Testis (tissue), 2 donors: Measurements from ENCODE around the gene CLEC16A.

Source experiments
- POLR2A ChIP-seq: fragments of 450-650 bp; IDR thresholded peaks from one replicate; pipeline ENCODE4 v1.6.1; 2017; ENCODE audit warnings: antibody characterized with exemption, mild to moderate bottlenecking, moderate library complexity
- TF ChIP-seq, protein P1 (sequence below), 3 experiments: fragments of 450-650 bp in 2 of 3; fragments of 200-600 bp in 1 of 3; sonication (generic) in 1 of 3; IDR thresholded peaks; one replicate each; pipeline ENCODE4 v1.5.1; 2016 to 2019; ENCODE audit warnings: antibody characterized with exemption in 3 of 3, mild to moderate bottlenecking in 2 of 3, moderate library complexity in 1 of 3

DNA sequence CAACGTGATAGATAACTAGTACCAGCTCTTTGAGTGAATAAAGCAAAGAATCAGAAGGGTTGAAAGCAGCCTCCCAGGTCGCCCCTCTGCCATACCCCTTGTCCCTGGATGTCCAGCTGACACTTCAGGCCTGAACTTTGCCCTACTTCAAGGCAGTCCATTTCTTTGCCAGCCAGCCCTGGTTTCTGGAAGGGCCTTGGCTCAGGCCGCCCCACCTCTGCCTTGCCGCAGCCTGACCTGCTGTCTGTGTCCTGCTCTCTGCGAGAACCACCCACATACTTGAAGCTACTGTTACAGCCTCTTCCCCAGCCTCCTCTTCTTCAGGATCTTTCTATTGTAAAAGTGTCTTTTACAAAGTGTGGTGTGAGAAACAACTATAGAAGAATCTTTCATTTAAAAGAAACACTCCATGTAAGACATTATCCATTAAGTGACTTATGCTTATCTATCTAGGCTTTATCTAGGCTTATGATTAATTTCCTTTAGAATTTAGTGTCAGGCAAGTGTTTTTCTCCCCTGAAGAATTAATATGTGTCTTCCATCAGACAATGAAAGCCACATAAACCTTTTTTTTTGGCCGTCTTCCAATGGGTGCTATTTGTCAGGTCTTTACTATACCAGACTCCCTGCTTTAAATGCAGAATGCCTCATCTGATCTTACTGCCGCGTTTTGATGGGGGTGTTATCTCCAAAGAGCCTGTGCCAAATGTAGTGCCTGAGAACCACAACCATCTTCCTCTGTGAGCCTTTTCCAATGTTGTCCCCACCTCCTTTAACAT is 177.7 kb downstream of the CLEC16A start:
- TF ChIP-seq, protein P1, sequence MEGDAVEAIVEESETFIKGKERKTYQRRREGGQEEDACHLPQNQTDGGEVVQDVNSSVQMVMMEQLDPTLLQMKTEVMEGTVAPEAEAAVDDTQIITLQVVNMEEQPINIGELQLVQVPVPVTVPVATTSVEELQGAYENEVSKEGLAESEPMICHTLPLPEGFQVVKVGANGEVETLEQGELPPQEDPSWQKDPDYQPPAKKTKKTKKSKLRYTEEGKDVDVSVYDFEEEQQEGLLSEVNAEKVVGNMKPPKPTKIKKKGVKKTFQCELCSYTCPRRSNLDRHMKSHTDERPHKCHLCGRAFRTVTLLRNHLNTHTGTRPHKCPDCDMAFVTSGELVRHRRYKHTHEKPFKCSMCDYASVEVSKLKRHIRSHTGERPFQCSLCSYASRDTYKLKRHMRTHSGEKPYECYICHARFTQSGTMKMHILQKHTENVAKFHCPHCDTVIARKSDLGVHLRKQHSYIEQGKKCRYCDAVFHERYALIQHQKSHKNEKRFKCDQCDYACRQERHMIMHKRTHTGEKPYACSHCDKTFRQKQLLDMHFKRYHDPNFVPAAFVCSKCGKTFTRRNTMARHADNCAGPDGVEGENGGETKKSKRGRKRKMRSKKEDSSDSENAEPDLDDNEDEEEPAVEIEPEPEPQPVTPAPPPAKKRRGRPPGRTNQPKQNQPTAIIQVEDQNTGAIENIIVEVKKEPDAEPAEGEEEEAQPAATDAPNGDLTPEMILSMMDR (IDR thresholded peaks at IDR 0.05) = no peak
- TF ChIP-seq POLR2A = no peak
